HEK293T (cell line): Measurements from ENCODE around the gene NEK8.

Source experiments
- ARNT ChIP-seq: fragments of 450-650 bp; IDR thresholded peaks from 2 replicates; pipeline ENCODE4 v1.6.1; 2017; ENCODE audit warnings: mild to moderate bottlenecking
- CTBP1 ChIP-seq: fragments of 450-650 bp; IDR thresholded peaks from 2 replicates; pipeline ENCODE4 v1.6.1; 2016; ENCODE audit warnings: borderline replicate concordance
- FOXA1 ChIP-seq: fragments of 450-650 bp; IDR thresholded peaks from 2 replicates; pipeline ENCODE4 v1.6.1; 2016; ENCODE audit warnings: mild to moderate bottlenecking
- FOXK2 ChIP-seq: fragments of 450-650 bp; IDR thresholded peaks from 2 replicates; pipeline ENCODE4 v1.6.1; 2016; ENCODE audit warnings: mild to moderate bottlenecking
- FOXM1 ChIP-seq: fragments of 450-650 bp; IDR thresholded peaks from 2 replicates; pipeline ENCODE4 v1.6.1; 2017; ENCODE audit warnings: mild to moderate bottlenecking, borderline replicate concordance
- HDGF ChIP-seq: fragments of 450-650 bp; IDR thresholded peaks from 2 replicates; pipeline ENCODE4 v1.6.1; 2017; ENCODE audit warnings: antibody characterized with exemption, borderline replicate concordance
- L3MBTL2 ChIP-seq: fragments of 450-650 bp; conservative IDR thresholded peaks from 2 replicates; pipeline ENCODE4 v1.6.1; 2016; ENCODE audit warnings: mild to moderate bottlenecking
- LEF1 ChIP-seq: fragments of 450-650 bp; IDR thresholded peaks from 2 replicates; pipeline ENCODE4 v1.6.1; 2017; ENCODE audit warnings: mild to moderate bottlenecking, borderline replicate concordance
- NFRKB ChIP-seq: fragments of 450-650 bp; IDR thresholded peaks from 2 replicates; pipeline ENCODE4 v1.6.1; 2016; ENCODE audit warnings: mild to moderate bottlenecking, moderate library complexity
- SP1 ChIP-seq: fragments of 450-650 bp; IDR thresholded peaks from 2 replicates; pipeline ENCODE4 v1.6.1; 2017
- SUZ12 ChIP-seq: fragments of 450-650 bp; IDR thresholded peaks from 2 replicates; pipeline ENCODE4 v1.6.1; 2016; ENCODE audit warnings: mild to moderate bottlenecking
- TARDBP ChIP-seq: fragments of 450-650 bp; IDR thresholded peaks from 2 replicates; pipeline ENCODE4 v1.6.1; 2016
- TF ChIP-seq, protein P1 (sequence below): fragments of 450-650 bp; IDR thresholded peaks from 2 replicates; pipeline ENCODE4 v1.6.1; 2016

DNA sequence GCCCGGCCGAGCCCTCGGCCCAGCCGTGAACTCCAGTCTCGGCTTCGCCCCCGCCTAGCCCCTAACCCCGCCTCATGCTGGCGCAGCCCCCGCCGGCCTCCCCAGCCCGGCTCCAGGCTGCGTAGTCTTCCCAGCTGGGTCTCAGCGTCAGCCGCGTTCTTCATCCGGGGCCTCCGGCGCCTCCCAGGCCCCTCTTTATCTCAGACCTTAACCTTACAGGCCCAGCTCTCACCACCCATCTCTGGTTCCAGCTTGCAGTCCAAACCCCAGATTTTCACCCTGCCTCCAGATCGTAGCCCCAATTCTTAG lies 16.9 kb upstream of the NEK8 start, which contains the start of gene PROCA1:
- TF ChIP-seq TARDBP (no peak), FOXM1 (no peak), CTBP1 (no peak), FOXA1 (no peak), SUZ12 (no peak), L3MBTL2 (no peak; the same call in 1 of the 2 replicates), FOXK2 (no peak), LEF1 (no peak), NFRKB (no peak), HDGF (no peak), SP1 (no peak), ARNT (no peak)
- TF ChIP-seq, protein P1, sequence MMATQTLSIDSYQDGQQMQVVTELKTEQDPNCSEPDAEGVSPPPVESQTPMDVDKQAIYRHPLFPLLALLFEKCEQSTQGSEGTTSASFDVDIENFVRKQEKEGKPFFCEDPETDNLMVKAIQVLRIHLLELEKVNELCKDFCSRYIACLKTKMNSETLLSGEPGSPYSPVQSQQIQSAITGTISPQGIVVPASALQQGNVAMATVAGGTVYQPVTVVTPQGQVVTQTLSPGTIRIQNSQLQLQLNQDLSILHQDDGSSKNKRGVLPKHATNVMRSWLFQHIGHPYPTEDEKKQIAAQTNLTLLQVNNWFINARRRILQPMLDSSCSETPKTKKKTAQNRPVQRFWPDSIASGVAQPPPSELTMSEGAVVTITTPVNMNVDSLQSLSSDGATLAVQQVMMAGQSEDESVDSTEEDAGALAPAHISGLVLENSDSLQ: no peak
